ENCODE measurements around the gene APOBEC3A.

DNA sequence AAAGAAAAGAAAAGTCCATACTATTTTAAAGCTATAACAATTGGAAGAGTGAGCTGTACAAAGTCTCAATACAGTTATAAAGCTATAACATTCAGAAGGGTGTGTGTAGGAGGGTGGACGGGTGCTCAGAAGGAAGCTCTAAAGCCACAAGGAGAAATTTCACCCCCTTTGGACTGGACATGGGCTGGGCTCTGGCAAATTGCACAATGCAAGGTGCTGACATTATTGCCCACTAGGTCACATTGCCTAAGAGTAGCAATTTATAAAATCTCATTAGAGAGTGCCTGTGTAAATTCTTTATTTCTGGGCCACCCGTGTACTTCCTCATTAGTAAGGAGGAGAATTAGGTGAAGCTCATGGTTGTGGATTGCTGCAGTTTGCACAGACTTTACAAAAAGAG, 5.7 kb upstream of the APOBEC3A start:
- TF ChIP-seq, protein P1, sequence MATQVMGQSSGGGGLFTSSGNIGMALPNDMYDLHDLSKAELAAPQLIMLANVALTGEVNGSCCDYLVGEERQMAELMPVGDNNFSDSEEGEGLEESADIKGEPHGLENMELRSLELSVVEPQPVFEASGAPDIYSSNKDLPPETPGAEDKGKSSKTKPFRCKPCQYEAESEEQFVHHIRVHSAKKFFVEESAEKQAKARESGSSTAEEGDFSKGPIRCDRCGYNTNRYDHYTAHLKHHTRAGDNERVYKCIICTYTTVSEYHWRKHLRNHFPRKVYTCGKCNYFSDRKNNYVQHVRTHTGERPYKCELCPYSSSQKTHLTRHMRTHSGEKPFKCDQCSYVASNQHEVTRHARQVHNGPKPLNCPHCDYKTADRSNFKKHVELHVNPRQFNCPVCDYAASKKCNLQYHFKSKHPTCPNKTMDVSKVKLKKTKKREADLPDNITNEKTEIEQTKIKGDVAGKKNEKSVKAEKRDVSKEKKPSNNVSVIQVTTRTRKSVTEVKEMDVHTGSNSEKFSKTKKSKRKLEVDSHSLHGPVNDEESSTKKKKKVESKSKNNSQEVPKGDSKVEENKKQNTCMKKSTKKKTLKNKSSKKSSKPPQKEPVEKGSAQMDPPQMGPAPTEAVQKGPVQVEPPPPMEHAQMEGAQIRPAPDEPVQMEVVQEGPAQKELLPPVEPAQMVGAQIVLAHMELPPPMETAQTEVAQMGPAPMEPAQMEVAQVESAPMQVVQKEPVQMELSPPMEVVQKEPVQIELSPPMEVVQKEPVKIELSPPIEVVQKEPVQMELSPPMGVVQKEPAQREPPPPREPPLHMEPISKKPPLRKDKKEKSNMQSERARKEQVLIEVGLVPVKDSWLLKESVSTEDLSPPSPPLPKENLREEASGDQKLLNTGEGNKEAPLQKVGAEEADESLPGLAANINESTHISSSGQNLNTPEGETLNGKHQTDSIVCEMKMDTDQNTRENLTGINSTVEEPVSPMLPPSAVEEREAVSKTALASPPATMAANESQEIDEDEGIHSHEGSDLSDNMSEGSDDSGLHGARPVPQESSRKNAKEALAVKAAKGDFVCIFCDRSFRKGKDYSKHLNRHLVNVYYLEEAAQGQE (IDR thresholded peaks at IDR 0.05; ENCODE audit: insufficient read depth in 1 of 2, low read depth in 2 of 2, low read length in 2 of 2), result no peak
- TF ChIP-seq POLR2AphosphoS5 (IDR thresholded peaks at IDR 0.05; ENCODE audit: low read depth, low read length), result no peak
